ENCODE measurements around the gene MRM2. TPM values are rescaled to one million over a fixed set of nuclear protein-coding genes. Genes with fewer than 3 reads are reported as not detected.

MRM2 gene
- total and polyA plus RNA-seq, 10 of the 15 experiments (the other 5 are each of a cell fraction or from before 2014, with no cell fraction given) = 43.2 to 128 (median 71.4) TPM

GRCh38 chr7:2211926-2212325, 30.1 kb downstream of the MRM2 start:
- Histone ChIP-seq H3K4me2 (ENCODE audit: control insufficient read depth, insufficient read depth) (no peak overlapping the region), H4K20me1 (ENCODE audit: control insufficient read depth, insufficient read depth) (no peaks in the 10 kb centered on the region), H3K9ac (ENCODE audit: control insufficient read depth, insufficient read depth, low read length) (no peak overlapping the region), H3K4me3 (no peak overlapping the region), H3K9me3 (replicated peaks; ENCODE audit: control insufficient read depth, insufficient read depth, low read length) (no peaks in the 10 kb centered on the region), H3K27ac (ENCODE audit: control insufficient read depth, insufficient read depth) (no peak overlapping the region), H3K36me3 (ENCODE audit: control insufficient read depth in 2 of 2, insufficient read depth in 2 of 2, low read length in 1 of 2) (peaks cover 21 to 50% of the 10 kb centered on the region in 2 experiments), H3K4me1 (ENCODE audit: control insufficient read depth, insufficient read depth, low read length) (peaks cover 11% of the 10 kb centered on the region), H3K27me3 (replicated peaks in 1 of 2; ENCODE audit: control insufficient read depth in 2 of 2, insufficient read depth in 2 of 2, low read length in 1 of 2) (no peaks in the 10 kb centered on the region), H3K79me2 (ENCODE audit: control insufficient read depth, insufficient read depth, low read length) (peaks cover 3% of the 10 kb centered on the region), H2AFZ (ENCODE audit: control insufficient read depth, low read depth, low read length) (no peak overlapping the region)
- RAD21 ChIA-PET (ENCODE audit: unreplicated experiment) = interaction anchor here (0.9 to 1.5 kb wide), 3 partner anchors 46 to 136 kb away, joined by 3 to 4 read pairs (median 3); no protein-coding TSS in a partner anchor
- CTCF ChIA-PET = interaction anchor here (0.7 to 1.4 kb wide), 3 partner anchors 240 to 706 kb away, joined by 3 read pairs; no protein-coding TSS in a partner anchor
- DNase-seq (ENCODE audit: low read depth, low spot score) (no peak), ATAC-seq (no peak), FAIRE-seq (no peak)
- SMC1A ChIA-PET (ENCODE audit: uncharacterized antibody, unreplicated experiment) = no interaction called here
- POLR2A ChIA-PET = no interaction called here
- in situ Hi-C loops (cut with MboI) = loop anchor here (5.0 to 10.0 kb wide), 2 partner anchors 547 to 640 kb away; partner anchors contain the start of gene PSMG3
- 93% methylated on average over 13 of the region's 13 CpGs for WGBS (ENCODE audit: insufficient coverage, insufficient replicate concordance, low lambda C conversion rate, missing lambda C conversion rate)
- intact Hi-C loops (cut with micrococcal nuclease; ENCODE audit: unreplicated experiment) = no loop called here
- BruUV-seq (replicated peaks) = no TSS peak
- TF ChIP-seq, protein P1, sequence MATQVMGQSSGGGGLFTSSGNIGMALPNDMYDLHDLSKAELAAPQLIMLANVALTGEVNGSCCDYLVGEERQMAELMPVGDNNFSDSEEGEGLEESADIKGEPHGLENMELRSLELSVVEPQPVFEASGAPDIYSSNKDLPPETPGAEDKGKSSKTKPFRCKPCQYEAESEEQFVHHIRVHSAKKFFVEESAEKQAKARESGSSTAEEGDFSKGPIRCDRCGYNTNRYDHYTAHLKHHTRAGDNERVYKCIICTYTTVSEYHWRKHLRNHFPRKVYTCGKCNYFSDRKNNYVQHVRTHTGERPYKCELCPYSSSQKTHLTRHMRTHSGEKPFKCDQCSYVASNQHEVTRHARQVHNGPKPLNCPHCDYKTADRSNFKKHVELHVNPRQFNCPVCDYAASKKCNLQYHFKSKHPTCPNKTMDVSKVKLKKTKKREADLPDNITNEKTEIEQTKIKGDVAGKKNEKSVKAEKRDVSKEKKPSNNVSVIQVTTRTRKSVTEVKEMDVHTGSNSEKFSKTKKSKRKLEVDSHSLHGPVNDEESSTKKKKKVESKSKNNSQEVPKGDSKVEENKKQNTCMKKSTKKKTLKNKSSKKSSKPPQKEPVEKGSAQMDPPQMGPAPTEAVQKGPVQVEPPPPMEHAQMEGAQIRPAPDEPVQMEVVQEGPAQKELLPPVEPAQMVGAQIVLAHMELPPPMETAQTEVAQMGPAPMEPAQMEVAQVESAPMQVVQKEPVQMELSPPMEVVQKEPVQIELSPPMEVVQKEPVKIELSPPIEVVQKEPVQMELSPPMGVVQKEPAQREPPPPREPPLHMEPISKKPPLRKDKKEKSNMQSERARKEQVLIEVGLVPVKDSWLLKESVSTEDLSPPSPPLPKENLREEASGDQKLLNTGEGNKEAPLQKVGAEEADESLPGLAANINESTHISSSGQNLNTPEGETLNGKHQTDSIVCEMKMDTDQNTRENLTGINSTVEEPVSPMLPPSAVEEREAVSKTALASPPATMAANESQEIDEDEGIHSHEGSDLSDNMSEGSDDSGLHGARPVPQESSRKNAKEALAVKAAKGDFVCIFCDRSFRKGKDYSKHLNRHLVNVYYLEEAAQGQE (IDR thresholded peaks at IDR 0.05; ENCODE audit: low read depth, low read length) = no peak
- TF ChIP-seq POLR2AphosphoS5 (IDR thresholded peaks at IDR 0.05; ENCODE audit: low read length) (no peak), ATF7 (IDR thresholded peaks at IDR 0.05; ENCODE audit: low read depth) (no peak), SREBF1 (IDR thresholded peaks at IDR 0.05; ENCODE audit: low read length) (no peak), MEF2B (IDR thresholded peaks at IDR 0.05; ENCODE audit: partially characterized antibody, poor library complexity, severe bottlenecking) (no peak), PAX8 (IDR thresholded peaks at IDR 0.05) (no peak), SUPT20H (IDR thresholded peaks at IDR 0.05; ENCODE audit: borderline replicate concordance, control insufficient read depth, low read depth, low read length) (no peak), EED (IDR thresholded peaks at IDR 0.05; ENCODE audit: low read depth) (no peak), SPI1 (IDR thresholded peaks at IDR 0.05; ENCODE audit: borderline replicate concordance, insufficient read depth, low read depth, low read length) (no peak), YY1 (IDR thresholded peaks at IDR 0.05; ENCODE audit: low read depth, low read length) (no peak), ZNF274 (IDR thresholded peaks at IDR 0.05; ENCODE audit: insufficient read depth, insufficient read length) (no peak)
- TF ChIP-seq, protein P2, sequence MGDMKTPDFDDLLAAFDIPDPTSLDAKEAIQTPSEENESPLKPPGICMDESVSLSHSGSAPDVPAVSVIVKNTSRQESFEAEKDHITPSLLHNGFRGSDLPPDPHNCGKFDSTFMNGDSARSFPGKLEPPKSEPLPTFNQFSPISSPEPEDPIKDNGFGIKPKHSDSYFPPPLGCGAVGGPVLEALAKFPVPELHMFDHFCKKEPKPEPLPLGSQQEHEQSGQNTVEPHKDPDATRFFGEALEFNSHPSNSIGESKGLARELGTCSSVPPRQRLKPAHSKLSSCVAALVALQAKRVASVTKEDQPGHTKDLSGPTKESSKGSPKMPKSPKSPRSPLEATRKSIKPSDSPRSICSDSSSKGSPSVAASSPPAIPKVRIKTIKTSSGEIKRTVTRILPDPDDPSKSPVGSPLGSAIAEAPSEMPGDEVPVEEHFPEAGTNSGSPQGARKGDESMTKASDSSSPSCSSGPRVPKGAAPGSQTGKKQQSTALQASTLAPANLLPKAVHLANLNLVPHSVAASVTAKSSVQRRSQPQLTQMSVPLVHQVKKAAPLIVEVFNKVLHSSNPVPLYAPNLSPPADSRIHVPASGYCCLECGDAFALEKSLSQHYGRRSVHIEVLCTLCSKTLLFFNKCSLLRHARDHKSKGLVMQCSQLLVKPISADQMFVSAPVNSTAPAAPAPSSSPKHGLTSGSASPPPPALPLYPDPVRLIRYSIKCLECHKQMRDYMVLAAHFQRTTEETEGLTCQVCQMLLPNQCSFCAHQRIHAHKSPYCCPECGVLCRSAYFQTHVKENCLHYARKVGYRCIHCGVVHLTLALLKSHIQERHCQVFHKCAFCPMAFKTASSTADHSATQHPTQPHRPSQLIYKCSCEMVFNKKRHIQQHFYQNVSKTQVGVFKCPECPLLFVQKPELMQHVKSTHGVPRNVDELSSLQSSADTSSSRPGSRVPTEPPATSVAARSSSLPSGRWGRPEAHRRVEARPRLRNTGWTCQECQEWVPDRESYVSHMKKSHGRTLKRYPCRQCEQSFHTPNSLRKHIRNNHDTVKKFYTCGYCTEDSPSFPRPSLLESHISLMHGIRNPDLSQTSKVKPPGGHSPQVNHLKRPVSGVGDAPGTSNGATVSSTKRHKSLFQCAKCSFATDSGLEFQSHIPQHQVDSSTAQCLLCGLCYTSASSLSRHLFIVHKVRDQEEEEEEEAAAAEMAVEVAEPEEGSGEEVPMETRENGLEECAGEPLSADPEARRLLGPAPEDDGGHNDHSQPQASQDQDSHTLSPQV (IDR thresholded peaks at IDR 0.05) = no peak
- TF ChIP-seq, protein P3, sequence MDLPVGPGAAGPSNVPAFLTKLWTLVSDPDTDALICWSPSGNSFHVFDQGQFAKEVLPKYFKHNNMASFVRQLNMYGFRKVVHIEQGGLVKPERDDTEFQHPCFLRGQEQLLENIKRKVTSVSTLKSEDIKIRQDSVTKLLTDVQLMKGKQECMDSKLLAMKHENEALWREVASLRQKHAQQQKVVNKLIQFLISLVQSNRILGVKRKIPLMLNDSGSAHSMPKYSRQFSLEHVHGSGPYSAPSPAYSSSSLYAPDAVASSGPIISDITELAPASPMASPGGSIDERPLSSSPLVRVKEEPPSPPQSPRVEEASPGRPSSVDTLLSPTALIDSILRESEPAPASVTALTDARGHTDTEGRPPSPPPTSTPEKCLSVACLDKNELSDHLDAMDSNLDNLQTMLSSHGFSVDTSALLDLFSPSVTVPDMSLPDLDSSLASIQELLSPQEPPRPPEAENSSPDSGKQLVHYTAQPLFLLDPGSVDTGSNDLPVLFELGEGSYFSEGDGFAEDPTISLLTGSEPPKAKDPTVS (IDR thresholded peaks at IDR 0.05; ENCODE audit: low read depth, low read length) = no peak
- TF ChIP-seq, protein P4, sequence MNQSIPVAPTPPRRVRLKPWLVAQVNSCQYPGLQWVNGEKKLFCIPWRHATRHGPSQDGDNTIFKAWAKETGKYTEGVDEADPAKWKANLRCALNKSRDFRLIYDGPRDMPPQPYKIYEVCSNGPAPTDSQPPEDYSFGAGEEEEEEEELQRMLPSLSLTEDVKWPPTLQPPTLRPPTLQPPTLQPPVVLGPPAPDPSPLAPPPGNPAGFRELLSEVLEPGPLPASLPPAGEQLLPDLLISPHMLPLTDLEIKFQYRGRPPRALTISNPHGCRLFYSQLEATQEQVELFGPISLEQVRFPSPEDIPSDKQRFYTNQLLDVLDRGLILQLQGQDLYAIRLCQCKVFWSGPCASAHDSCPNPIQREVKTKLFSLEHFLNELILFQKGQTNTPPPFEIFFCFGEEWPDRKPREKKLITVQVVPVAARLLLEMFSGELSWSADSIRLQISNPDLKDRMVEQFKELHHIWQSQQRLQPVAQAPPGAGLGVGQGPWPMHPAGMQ (IDR thresholded peaks at IDR 0.05; ENCODE audit: borderline replicate concordance) = no peak
